ENCODE measurements around the gene ZNF236.

Gene ZNF236

GRCh38 chr18:76850112-76850511 lies 27.8 kb downstream of the ZNF236 start:
- H3K27me3 ChIP-seq (replicated peaks): no peaks in the 10 kb centered on the region
- H3K4me3 ChIP-seq (ENCODE audit: low read depth, low read length): no peak overlapping the region
- H3K36me3 ChIP-seq (replicated peaks): peaks cover 2% of the 10 kb centered on the region
- no peak overlapping the region for H3K27ac ChIP-seq
- DNase-seq: no peak
- TF ChIP-seq CTCF (IDR thresholded peaks at IDR 0.05; ENCODE audit: low read depth, low read length, missing control alignments): no peak
- in situ Hi-C loops (cut with HindIII; ENCODE audit: low pct_ligation_motif_present, low sequenced_read_pairs): no loop called here

DNA sequence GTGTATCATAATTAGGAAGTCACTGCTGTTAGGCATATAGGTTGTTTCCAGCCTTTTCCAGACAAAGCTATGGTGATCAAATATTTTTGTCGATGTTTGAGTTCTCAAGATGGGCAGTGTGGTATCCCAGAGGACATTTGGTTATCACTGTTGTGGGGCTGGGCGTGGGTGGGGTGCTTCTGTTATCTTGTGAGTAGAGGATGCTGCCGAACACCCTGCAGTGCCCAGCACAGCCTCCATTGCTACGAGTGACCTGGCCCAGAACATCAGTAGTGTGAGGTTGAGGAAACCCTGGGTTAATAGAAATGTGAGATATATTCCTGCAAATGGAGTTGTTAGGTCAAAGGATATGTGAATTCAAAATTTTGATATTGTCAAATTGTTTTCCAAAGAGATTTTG lies 33.2 kb downstream of the ZNF236 start:
- Histone ChIP-seq H3K36me3 (replicated peaks) (peaks cover 2% of the 10 kb centered on the region), H3K27ac (no peak overlapping the region), H3K4me3 (ENCODE audit: low read depth, low read length) (no peak overlapping the region), H3K27me3 (replicated peaks) (no peaks in the 10 kb centered on the region)
- in situ Hi-C loops (cut with HindIII; ENCODE audit: low pct_ligation_motif_present, low sequenced_read_pairs): no loop called here
- DNase-seq: no peak
- TF ChIP-seq CTCF (IDR thresholded peaks at IDR 0.05; ENCODE audit: low read depth, low read length, missing control alignments): no peak

DNA sequence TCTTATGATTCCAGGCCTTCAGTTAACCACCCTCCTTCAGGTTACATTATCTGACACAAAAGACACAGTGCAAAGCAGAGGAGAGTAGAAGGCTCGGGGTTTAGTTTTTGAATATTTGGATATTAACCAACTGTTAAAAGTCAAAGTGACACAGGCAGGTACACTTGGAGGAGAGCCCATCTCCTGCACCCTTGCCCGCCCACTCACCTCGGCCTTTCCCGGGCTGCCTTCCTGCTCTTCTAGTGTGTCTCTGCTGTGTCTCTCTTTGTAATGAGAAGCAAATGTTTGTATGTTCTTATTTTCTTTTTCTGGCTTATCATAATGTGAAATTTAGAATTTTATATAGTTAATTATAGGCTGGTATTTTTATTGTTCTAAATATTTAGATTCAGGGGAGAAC lies 35.1 kb downstream of the ZNF236 start:
- Histone ChIP-seq H3K27ac (no peak overlapping the region), H3K36me3 (replicated peaks) (peaks cover 4% of the 10 kb centered on the region), H3K4me3 (ENCODE audit: low read depth, low read length) (no peak overlapping the region), H3K27me3 (replicated peaks) (no peaks in the 10 kb centered on the region)
- no peak for DNase-seq
- no peak for TF ChIP-seq CTCF (IDR thresholded peaks at IDR 0.05; ENCODE audit: low read depth, low read length, missing control alignments)
- in situ Hi-C loops (cut with HindIII; ENCODE audit: low pct_ligation_motif_present, low sequenced_read_pairs): no loop called here

GRCh38 chr18:76859474-76860339 lies 37.4 kb downstream of the ZNF236 start:
- no peaks in the 10 kb centered on the region for H3K27me3 ChIP-seq (replicated peaks)
- H3K4me3 ChIP-seq (ENCODE audit: low read depth, low read length): no peak overlapping the region
- DNase-seq: no peak
- H3K27ac ChIP-seq: no peak overlapping the region
- TF ChIP-seq CTCF (IDR thresholded peaks at IDR 0.05; ENCODE audit: low read depth, low read length, missing control alignments): no peak
- H3K36me3 ChIP-seq (replicated peaks): peaks cover 7% of the 10 kb centered on the region
- in situ Hi-C loops (cut with HindIII; ENCODE audit: low pct_ligation_motif_present, low sequenced_read_pairs): no loop called here

GRCh38 chr18:76860411-76860810 lies 38.1 kb downstream of the ZNF236 start:
- in situ Hi-C loops (cut with HindIII; ENCODE audit: low pct_ligation_motif_present, low sequenced_read_pairs): no loop called here
- Histone ChIP-seq H3K27ac (no peak overlapping the region), H3K4me3 (ENCODE audit: low read depth, low read length) (no peak overlapping the region), H3K27me3 (replicated peaks) (no peaks in the 10 kb centered on the region), H3K36me3 (replicated peaks) (peaks cover 7% of the 10 kb centered on the region)
- no peak for TF ChIP-seq CTCF (IDR thresholded peaks at IDR 0.05; ENCODE audit: low read depth, low read length, missing control alignments)
- DNase-seq: no peak

GRCh38 chr18:76866666-76867065 lies 44.3 kb downstream of the ZNF236 start:
- Histone ChIP-seq H3K27me3 (replicated peaks) (no peaks in the 10 kb centered on the region), H3K36me3 (replicated peaks) (peaks cover 9% of the 10 kb centered on the region), H3K4me3 (ENCODE audit: low read depth, low read length) (no peak overlapping the region), H3K27ac (no peak overlapping the region)
- no peak for TF ChIP-seq CTCF (IDR thresholded peaks at IDR 0.05; ENCODE audit: low read depth, low read length, missing control alignments)
- no peak for DNase-seq
- in situ Hi-C loops (cut with HindIII; ENCODE audit: low pct_ligation_motif_present, low sequenced_read_pairs): no loop called here
